Kidney capillary endothelial cell (primary cell): ENCODE measurements around the gene ANGEL1.

Experiments used
- DNase-seq: peaks from one replicate; pipeline ENCODE4 v3.0.0-alpha.2; 2018; ENCODE audit warnings: low spot score

The ANGEL1 gene

GRCh38 chr14:76812422-76813383 is at the start of gene ANGEL1:
Gene ANGEL1, minus strand, starts transcription at chr14:76812882. Its CDS starts 55 bp downstream, at chr14:76812827.
- DNase-seq: peak; percentile 85

GRCh38 chr14:76861574-76862255 is 49.0 kb upstream of the ANGEL1 start:
- no peak for DNase-seq

GRCh38 chr14:76856769-76857168 is 44.1 kb upstream of the ANGEL1 start:
- no peak for DNase-seq

- no peak for DNase-seq
These were observed 42.4 kb upstream of the ANGEL1 start for GRCh38 chr14:76855066-76855465.

GRCh38 chr14:76848879-76849278 is 36.2 kb upstream of the ANGEL1 start:
- DNase-seq: no peak

GRCh38 chr14:76846331-76847047 is 33.8 kb upstream of the ANGEL1 start:
- DNase-seq: no peak

- DNase-seq: peak; percentile 96
These were observed 31.5 kb upstream of the ANGEL1 start for GRCh38 chr14:76844223-76844622.

- no peak for DNase-seq
These were observed 29.7 kb upstream of the ANGEL1 start for GRCh38 chr14:76842414-76842813.

- DNase-seq: no peak
These were observed 24.8 kb upstream of the ANGEL1 start for GRCh38 chr14:76837524-76837923.

- no peak for DNase-seq
These were observed 23.4 kb upstream of the ANGEL1 start for GRCh38 chr14:76836029-76836630.

- no peak for DNase-seq
These were observed 21.6 kb upstream of the ANGEL1 start for GRCh38 chr14:76834241-76834661.

- DNase-seq: no peak
These were observed 20.3 kb upstream of the ANGEL1 start for GRCh38 chr14:76833011-76833410.

- DNase-seq: no peak
These were observed 19.9 kb upstream of the ANGEL1 start for GRCh38 chr14:76832503-76832988.

GRCh38 chr14:76830556-76830955 is 17.9 kb upstream of the ANGEL1 start:
- DNase-seq: no peak

- no peak for DNase-seq
These were observed 17.2 kb upstream of the ANGEL1 start for GRCh38 chr14:76829650-76830421.

- no peak for DNase-seq
These were observed 16.3 kb upstream of the ANGEL1 start for GRCh38 chr14:76829013-76829365.

GRCh38 chr14:76828339-76829012 is 15.8 kb upstream of the ANGEL1 start:
- no peak for DNase-seq

- DNase-seq: no peak
These were observed 15.1 kb upstream of the ANGEL1 start for GRCh38 chr14:76827696-76828296.

- DNase-seq: no peak
These were observed 13.4 kb upstream of the ANGEL1 start, which contains the start of gene LRRC74A for GRCh38 chr14:76826122-76826521. Gene LRRC74A, plus strand, starts transcription at chr14:76826408. Its CDS starts 290 bp downstream, at chr14:76826698.

GRCh38 chr14:76820700-76821099 is 8.0 kb upstream of the ANGEL1 start:
- DNase-seq: no peak
